ENCODE data around the gene MYPN. TPM values are rescaled to one million over a fixed set of nuclear protein-coding genes. Genes with fewer than 3 reads are reported as not detected.

MYPN gene
- total RNA-seq, 3 donors from 2014 or later: 0.47 to 1.8 (median 0.93) TPM

GRCh38 chr10:68218786-68219185 lies 109.5 kb downstream of the MYPN start:
- no peak for TF ChIP-seq CTCF (IDR thresholded peaks at IDR 0.05)
- Histone ChIP-seq H3K36me3 (ENCODE audit: low read depth) (no peaks in the 10 kb centered on the region), H3K4me3 (no peak overlapping the region), H3K4me1 (ENCODE audit: low read depth) (no peaks in the 10 kb centered on the region), H3K9me3 (no peaks in the 10 kb centered on the region)
- intact Hi-C loops (cut with DNase I, micrococcal nuclease): loop anchor here in 1 of 2 donors (10.0 kb wide), 1 partner anchor 86 kb away; no protein-coding TSS in a partner anchor
- ATAC-seq: peak; percentile 92
- DNase-seq: peak in 1 of 3 donors; percentile 16

GRCh38 chr10:68221196-68221595 lies 111.9 kb downstream of the MYPN start:
- intact Hi-C loops (cut with DNase I, micrococcal nuclease): no loop called here
- DNase-seq: no peak
- no peaks in the 10 kb centered on the region for H3K9me3 ChIP-seq
- no peaks in the 10 kb centered on the region for H3K36me3 ChIP-seq (ENCODE audit: low read depth)
- TF ChIP-seq CTCF (IDR thresholded peaks at IDR 0.05): no peak
- no peak overlapping the region for H3K4me3 ChIP-seq
- ATAC-seq: no peak
- no peaks in the 10 kb centered on the region for H3K4me1 ChIP-seq (ENCODE audit: low read depth)

GRCh38 chr10:68222391-68222790 lies 113.1 kb downstream of the MYPN start:
- no peak for TF ChIP-seq CTCF (IDR thresholded peaks at IDR 0.05)
- intact Hi-C loops (cut with DNase I, micrococcal nuclease): no loop called here
- no peaks in the 10 kb centered on the region for H3K9me3 ChIP-seq
- H3K36me3 ChIP-seq (ENCODE audit: low read depth): no peaks in the 10 kb centered on the region
- DNase-seq: no peak
- no peak overlapping the region for H3K4me3 ChIP-seq
- ATAC-seq: no peak
- H3K4me1 ChIP-seq (ENCODE audit: low read depth): no peaks in the 10 kb centered on the region

GRCh38 chr10:68223535-68224165 lies 114.4 kb downstream of the MYPN start:
- intact Hi-C loops (cut with DNase I, micrococcal nuclease): no loop called here
- H3K9me3 ChIP-seq: no peaks in the 10 kb centered on the region
- H3K36me3 ChIP-seq (ENCODE audit: low read depth): no peaks in the 10 kb centered on the region
- no peaks in the 10 kb centered on the region for H3K4me1 ChIP-seq (ENCODE audit: low read depth)
- ATAC-seq (peak; percentile 73), DNase-seq (peak in 2 of 3 donors; percentile 33 to 44)
- no peak for TF ChIP-seq CTCF (IDR thresholded peaks at IDR 0.05)
- no peak overlapping the region for H3K4me3 ChIP-seq

- DNase-seq: no peak
- no peaks in the 10 kb centered on the region for H3K4me1 ChIP-seq (ENCODE audit: low read depth)
- TF ChIP-seq CTCF (IDR thresholded peaks at IDR 0.05): no peak
Measured at GRCh38 chr10:68224810-68225209, 115.5 kb downstream of the MYPN start.

More at GRCh38 chr10:68224810-68225209, 115.5 kb downstream of the MYPN start:
- H3K36me3 ChIP-seq (ENCODE audit: low read depth): no peaks in the 10 kb centered on the region
- intact Hi-C loops (cut with DNase I, micrococcal nuclease): no loop called here
- no peaks in the 10 kb centered on the region for H3K9me3 ChIP-seq
- ATAC-seq: no peak
- H3K4me3 ChIP-seq: no peak overlapping the region
